Tibial nerve (tissue), 3 donors: ENCODE results near the gene HEPACAM2.
A peak's percentile ranks its signal among the peaks of the same experiment; 100 is the strongest.

Experiments
- CTCF ChIP-seq, 5 experiments: fragments of 200-600 bp in 3 of 5; fragments of 450-650 bp in 2 of 5; sonication (generic) in 3 of 5; IDR thresholded peaks; one replicate each; pipeline ENCODE4 v1.5.1; 2016 to 2019; ENCODE audit warnings: antibody characterized with exemption in 5 of 5, mild to moderate bottlenecking in 3 of 5, moderate library complexity in 2 of 5
- POLR2A ChIP-seq, 2 donors: fragments of 450-650 bp; IDR thresholded peaks; one replicate each; pipeline ENCODE4 v1.6.1; 2017; ENCODE audit warnings: antibody characterized with exemption in 2 of 2, mild to moderate bottlenecking in 2 of 2, moderate library complexity in 2 of 2

- TF ChIP-seq CTCF (IDR thresholded peaks at IDR 0.05) (peak; percentile 57 to 84 (median 68)), POLR2A (IDR thresholded peaks at IDR 0.05) (no peak)
Measured at GRCh38 chr7:93228302-93228701, 2.0 kb upstream of the HEPACAM2 start.
